ENCODE data around the gene QSOX2. TPM values are rescaled to one million over a fixed set of nuclear protein-coding genes. Genes with fewer than 3 reads are reported as not detected.
A peak's percentile ranks its signal among the peaks of the same experiment; 100 is the strongest.

QSOX2 gene
- polyA plus RNA-seq, 3 donors from 2014 or later, result 0.59 to 0.89 TPM; not detected in 1

GRCh38 chr9:136246849-136247550, 1.4 kb upstream of the QSOX2 start:
- H3K4me1 Mint-ChIP-seq, result peaks cover 31% of the 10 kb centered on the region in 2 donors
- peak overlapping the region in 4 of 6 donors; percentile 30 to 82 (median 37) for H3K27ac Mint-ChIP-seq
- H3K9me3 Mint-ChIP-seq, result no peaks in the 10 kb centered on the region
- H3K36me3 Mint-ChIP-seq, result no peaks in the 10 kb centered on the region
- peaks cover 2 to 6% (median 3%) of the 10 kb centered on the region in 3 donors for H3K27me3 Mint-ChIP-seq (ENCODE audit: low read depth in 3 of 3)
- peak overlapping the region in 3 of 5 donors; percentile 13 to 52 (median 21) for H3K4me3 Mint-ChIP-seq
- DNase-seq, result no peak

GRCh38 chr9:136244969-136245218, 718 bp downstream of the QSOX2 start:
- Mint-ChIP-seq H3K27ac (peak overlapping the region; percentile 85 to 97 (median 92)), H3K4me1 (peaks cover 37 to 40% of the 10 kb centered on the region in 2 donors), H3K36me3 (no peaks in the 10 kb centered on the region), H3K27me3 (ENCODE audit: low read depth in 3 of 3) (peaks cover 2 to 5% (median 3%) of the 10 kb centered on the region in 3 donors), H3K4me3 (peak overlapping the region; percentile 92 to 96 (median 95)), H3K9me3 (no peaks in the 10 kb centered on the region)
- DNase-seq, result no peak

- H3K4me1 Mint-ChIP-seq, result peaks cover 39 to 40% of the 10 kb centered on the region in 2 donors
- H3K27ac Mint-ChIP-seq, result peak overlapping the region; percentile 85 to 97 (median 92)
These were observed 1.3 kb downstream of the QSOX2 start for GRCh38 chr9:136244122-136244968.

DNA sequence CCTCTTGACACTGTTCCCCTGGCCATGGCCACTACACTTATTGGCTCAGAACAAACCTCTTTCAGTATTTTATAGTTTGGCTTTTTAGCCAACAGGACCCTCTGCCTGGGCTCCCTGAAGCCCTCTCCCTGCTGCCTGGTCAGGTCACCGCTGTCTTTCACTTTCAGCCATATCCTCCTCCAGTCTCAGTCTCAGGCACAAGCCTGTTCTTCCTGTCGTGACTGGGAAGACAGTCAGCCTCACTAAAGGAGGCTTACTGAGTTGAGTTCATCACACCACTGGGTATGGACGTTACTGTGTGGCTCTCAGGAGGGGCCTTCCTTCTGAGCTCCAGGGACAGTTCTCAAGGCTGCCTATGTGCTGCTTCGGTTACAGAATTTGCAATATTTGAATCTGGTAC, 2.0 kb downstream of the QSOX2 start:
- peak overlapping the region; percentile 85 to 97 (median 92) for H3K27ac Mint-ChIP-seq
- no peaks in the 10 kb centered on the region for H3K36me3 Mint-ChIP-seq
- H3K27me3 Mint-ChIP-seq (ENCODE audit: low read depth in 3 of 3), result peaks cover 2 to 3% (median 2%) of the 10 kb centered on the region in 3 donors
- no peaks in the 10 kb centered on the region for H3K9me3 Mint-ChIP-seq
- peak overlapping the region; percentile 92 to 96 (median 95) for H3K4me3 Mint-ChIP-seq
- no peak for DNase-seq
- peaks cover 40 to 43% of the 10 kb centered on the region in 2 donors for H3K4me1 Mint-ChIP-seq

More at GRCh38 chr9:136244122-136244968, 1.3 kb downstream of the QSOX2 start:
- Mint-ChIP-seq H3K4me3 (peak overlapping the region; percentile 92 to 96 (median 95)), H3K36me3 (no peaks in the 10 kb centered on the region), H3K9me3 (no peaks in the 10 kb centered on the region), H3K27me3 (ENCODE audit: low read depth in 3 of 3) (peaks cover 2 to 3% (median 2%) of the 10 kb centered on the region in 3 donors)
- peak; percentile 41 to 56 (median 50) for DNase-seq

DNA sequence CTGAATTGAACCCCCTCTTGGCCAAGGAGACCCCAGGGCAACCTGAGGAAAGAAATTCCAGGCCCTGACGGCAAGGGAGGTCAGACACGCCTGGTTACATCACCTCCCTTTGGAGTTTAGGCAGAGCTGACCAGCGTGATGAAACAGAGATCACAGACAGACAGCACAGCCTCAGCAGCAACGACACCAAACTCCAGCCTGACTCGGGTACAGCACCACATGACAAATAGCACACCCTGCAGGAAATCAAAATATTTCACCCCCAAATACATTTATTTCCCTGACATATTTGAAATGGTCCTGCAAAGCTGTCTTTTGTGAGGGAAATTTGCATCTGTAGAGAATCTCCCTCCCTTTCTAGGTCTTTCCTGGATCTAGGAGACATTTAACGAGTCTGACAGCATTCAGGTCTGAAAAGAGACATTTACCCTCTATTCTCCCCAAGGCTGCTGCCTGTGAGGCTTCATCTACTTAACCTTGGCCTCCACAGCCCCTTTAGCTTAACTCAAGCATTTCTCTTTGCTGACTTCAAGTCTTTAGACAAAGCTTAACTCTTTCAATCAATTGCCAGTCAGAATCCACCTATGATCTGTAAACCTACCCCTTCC, 2.6 kb downstream of the QSOX2 start:
- Mint-ChIP-seq H3K4me3 (peak overlapping the region; percentile 39 to 96 (median 95)), H3K9me3 (no peaks in the 10 kb centered on the region), H3K27me3 (ENCODE audit: low read depth in 3 of 3) (peaks cover 2 to 3% (median 2%) of the 10 kb centered on the region in 3 donors), H3K27ac (peak overlapping the region; percentile 85 to 97 (median 92)), H3K36me3 (no peaks in the 10 kb centered on the region), H3K4me1 (peaks cover 40 to 43% of the 10 kb centered on the region in 2 donors)
- no peak for DNase-seq

- Mint-ChIP-seq H3K36me3 (no peaks in the 10 kb centered on the region), H3K4me3 (peak overlapping the region in 1 of 5 donors; percentile 13), H3K27me3 (ENCODE audit: low read depth in 3 of 3) (peaks cover 2 to 3% (median 2%) of the 10 kb centered on the region in 3 donors), H3K9me3 (no peaks in the 10 kb centered on the region), H3K4me1 (peaks cover 40 to 43% of the 10 kb centered on the region in 2 donors), H3K27ac (no peak overlapping the region)
- no peak for DNase-seq
These were observed 3.4 kb downstream of the QSOX2 start for GRCh38 chr9:136242248-136242647.

DNA sequence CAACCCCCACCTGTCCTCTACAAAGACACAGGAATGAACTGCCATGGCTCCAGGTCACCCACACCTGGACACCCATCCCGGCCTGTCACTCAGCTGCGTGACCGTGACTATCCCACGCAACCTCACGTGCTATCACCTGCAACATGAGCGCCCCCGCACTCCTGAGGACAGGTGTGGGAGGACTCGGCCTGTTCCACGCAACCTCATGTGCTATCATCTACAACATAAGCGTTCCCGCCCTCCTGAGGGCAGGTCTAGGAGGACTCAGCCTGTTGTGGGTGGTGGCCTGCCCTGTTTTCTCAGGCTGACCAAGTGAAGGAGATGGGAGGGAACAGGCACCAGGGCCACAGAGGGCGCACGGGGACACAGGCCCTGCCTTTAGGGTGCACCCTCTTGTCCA, 4.1 kb downstream of the QSOX2 start:
- Mint-ChIP-seq H3K4me1 (peaks cover 40 to 43% of the 10 kb centered on the region in 2 donors), H3K9me3 (no peaks in the 10 kb centered on the region), H3K36me3 (no peaks in the 10 kb centered on the region), H3K4me3 (no peak overlapping the region), H3K27ac (peak overlapping the region in 1 of 6 donors; percentile 7), H3K27me3 (ENCODE audit: low read depth in 3 of 3) (peaks cover 2 to 3% (median 2%) of the 10 kb centered on the region in 3 donors)
- no peak for DNase-seq

DNA sequence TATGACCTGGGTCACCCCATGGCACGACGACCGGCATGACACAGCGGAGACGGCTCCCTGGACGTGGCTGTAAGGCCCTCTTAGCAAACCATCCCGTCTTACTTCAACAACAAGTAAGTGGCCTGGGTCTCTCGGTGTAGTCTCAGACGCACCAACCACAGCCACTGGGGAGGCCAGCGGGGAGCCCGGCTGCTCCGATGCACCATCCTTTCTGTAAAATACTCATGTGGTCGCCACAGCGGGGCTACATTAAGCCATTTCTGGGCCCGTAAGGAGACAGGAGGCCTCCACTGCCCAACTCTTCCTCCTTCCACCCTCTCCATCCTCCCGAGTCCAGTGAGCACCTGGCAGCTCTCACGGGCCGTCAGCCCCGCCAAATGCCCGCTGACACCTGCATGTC, 4.7 kb downstream of the QSOX2 start:
- H3K27ac Mint-ChIP-seq, result peak overlapping the region in 1 of 6 donors; percentile 7
- H3K9me3 Mint-ChIP-seq, result no peaks in the 10 kb centered on the region
- H3K27me3 Mint-ChIP-seq (ENCODE audit: low read depth in 3 of 3), result peaks cover 2 to 3% (median 2%) of the 10 kb centered on the region in 3 donors
- H3K4me3 Mint-ChIP-seq, result no peak overlapping the region
- peaks cover 40% of the 10 kb centered on the region in 2 donors for H3K4me1 Mint-ChIP-seq
- H3K36me3 Mint-ChIP-seq, result no peaks in the 10 kb centered on the region
- DNase-seq, result no peak

DNA sequence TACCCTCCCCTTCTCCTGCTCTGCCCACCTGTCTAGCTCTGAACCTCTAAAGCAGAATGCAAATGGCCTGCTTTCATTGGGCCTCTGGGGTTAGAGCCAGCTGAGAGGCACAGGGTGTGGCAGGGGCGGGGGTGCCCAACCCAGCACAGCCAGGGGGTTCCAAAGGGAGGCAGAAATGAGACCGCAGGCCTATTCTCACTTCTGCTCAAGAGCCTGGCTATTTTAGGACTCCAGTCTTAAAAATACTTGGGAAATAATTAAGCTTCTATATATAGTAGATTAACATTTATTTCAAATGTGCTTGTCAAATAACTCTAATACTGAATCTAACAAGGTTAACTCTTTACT, 5.7 kb downstream of the QSOX2 start:
- Mint-ChIP-seq H3K4me3 (no peak overlapping the region), H3K36me3 (peaks cover 0 to 5% (median 3%) of the 10 kb centered on the region in 3 donors), H3K4me1 (peaks cover 38 to 39% of the 10 kb centered on the region in 2 donors), H3K27ac (no peak overlapping the region), H3K9me3 (no peaks in the 10 kb centered on the region), H3K27me3 (ENCODE audit: low read depth in 3 of 3) (peaks cover 2 to 4% (median 2%) of the 10 kb centered on the region in 3 donors)
- no peak for DNase-seq

DNA sequence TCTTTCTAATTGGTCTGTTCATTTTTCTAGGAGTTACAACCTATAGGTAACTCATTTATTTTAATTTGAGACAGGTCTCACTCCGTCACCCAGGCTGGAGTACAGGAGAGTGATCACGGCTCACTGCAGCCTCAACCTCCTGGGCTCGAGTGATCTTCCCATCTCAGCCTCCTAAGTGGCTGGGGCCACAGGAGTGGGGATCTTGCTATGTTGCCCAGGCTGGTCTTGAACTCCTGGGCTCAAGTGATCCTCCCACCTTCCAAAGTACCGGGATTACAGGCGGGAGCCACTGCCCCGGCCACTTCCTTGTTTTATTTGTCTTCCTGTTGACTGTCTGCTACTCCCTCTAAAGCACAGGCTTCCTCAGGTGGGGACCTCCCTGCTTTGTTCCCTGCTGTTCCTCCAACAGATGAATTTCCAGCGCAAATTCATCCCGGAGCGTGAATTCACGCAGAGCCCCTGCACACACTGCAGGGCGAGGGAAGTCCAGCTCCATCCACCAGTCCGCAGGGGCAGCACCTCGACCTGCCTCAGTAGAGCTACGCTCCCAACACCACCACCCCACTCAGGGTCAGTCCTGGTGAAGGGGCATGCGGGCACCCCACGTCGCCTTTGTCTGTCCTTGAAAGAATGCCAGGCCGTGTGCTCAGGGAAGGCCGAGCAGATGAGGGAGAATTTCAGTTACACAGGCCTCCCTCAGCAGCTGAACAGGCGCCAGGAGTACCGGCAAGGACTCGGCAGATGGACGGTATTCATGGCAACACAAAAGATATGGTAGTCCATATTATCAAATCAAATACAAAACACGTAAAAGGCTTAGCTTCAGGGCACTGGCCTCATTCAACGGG, 6.3 kb downstream of the QSOX2 start:
- Mint-ChIP-seq H3K4me3 (no peak overlapping the region), H3K9me3 (no peaks in the 10 kb centered on the region), H3K36me3 (peaks cover 0 to 6% (median 3%) of the 10 kb centered on the region in 3 donors), H3K27me3 (ENCODE audit: low read depth in 3 of 3) (peaks cover 0 to 2% (median 0%) of the 10 kb centered on the region in 3 donors), H3K27ac (no peak overlapping the region), H3K4me1 (peaks cover 32 to 33% of the 10 kb centered on the region in 2 donors)
- DNase-seq, result no peak

- Mint-ChIP-seq H3K4me1 (peaks cover 30 to 32% of the 10 kb centered on the region in 2 donors), H3K27ac (no peak overlapping the region), H3K27me3 (ENCODE audit: low read depth in 3 of 3) (peaks cover 0 to 2% (median 0%) of the 10 kb centered on the region in 3 donors), H3K36me3 (peaks cover 0 to 6% (median 3%) of the 10 kb centered on the region in 3 donors), H3K9me3 (no peaks in the 10 kb centered on the region), H3K4me3 (no peak overlapping the region)
- no peak for DNase-seq
These were observed 7.3 kb downstream of the QSOX2 start for GRCh38 chr9:136238342-136238732.

- H3K4me1 Mint-ChIP-seq, result peaks cover 26 to 29% of the 10 kb centered on the region in 2 donors
- H3K27ac Mint-ChIP-seq, result no peak overlapping the region
These were observed 7.9 kb downstream of the QSOX2 start for GRCh38 chr9:136237486-136238341.

More at GRCh38 chr9:136237486-136238341, 7.9 kb downstream of the QSOX2 start:
- no peak for DNase-seq
- H3K27me3 Mint-ChIP-seq (ENCODE audit: low read depth in 3 of 3), result peaks cover 0 to 2% (median 0%) of the 10 kb centered on the region in 3 donors
- no peak overlapping the region for H3K4me3 Mint-ChIP-seq
- no peaks in the 10 kb centered on the region for H3K9me3 Mint-ChIP-seq
- peaks cover 0 to 6% (median 3%) of the 10 kb centered on the region in 3 donors for H3K36me3 Mint-ChIP-seq
